ENCODE measurements around the gene ERICH6.

DNA sequence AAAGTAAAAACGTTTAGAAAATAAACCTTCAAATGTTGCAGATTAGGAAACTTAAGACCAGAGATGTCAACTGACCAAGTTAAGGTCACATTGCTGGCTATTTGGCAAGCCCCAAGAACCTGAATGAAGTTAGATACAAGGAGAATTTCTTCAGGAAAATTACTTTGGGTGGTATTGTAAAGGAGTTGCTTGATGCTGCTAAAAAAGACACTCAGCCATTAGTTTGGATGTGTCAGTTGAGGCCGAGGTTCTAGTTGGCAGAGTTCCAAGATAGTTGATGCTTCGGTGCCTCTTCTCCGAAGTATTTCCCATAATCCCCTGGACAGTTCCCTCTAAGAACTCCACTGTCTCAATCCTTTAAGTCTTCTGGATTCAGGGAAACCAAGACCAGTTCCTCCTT, 35.0 kb upstream of the ERICH6 start:
- TF ChIP-seq EZH2 (IDR thresholded peaks at IDR 0.05; ENCODE audit: borderline replicate concordance, low read length) (no peak), CTCF (conservative IDR thresholded peaks at IDR 0.05 in 1 of 2, IDR thresholded peaks at IDR 0.05 in 1 of 2; ENCODE audit: extremely low read depth in 1 of 2, insufficient read depth in 1 of 2, low read depth in 1 of 2, low read length in 2 of 2) (no peak)

Measured in mammary epithelial cell (primary cell).